Measurements from ENCODE around the gene COG3. TPM values are rescaled to one million over a fixed set of nuclear protein-coding genes. Genes with fewer than 3 reads are reported as not detected.

Gene COG3
- total RNA-seq, 1 experiment from 2014 or later, result 17.6 TPM

DNA sequence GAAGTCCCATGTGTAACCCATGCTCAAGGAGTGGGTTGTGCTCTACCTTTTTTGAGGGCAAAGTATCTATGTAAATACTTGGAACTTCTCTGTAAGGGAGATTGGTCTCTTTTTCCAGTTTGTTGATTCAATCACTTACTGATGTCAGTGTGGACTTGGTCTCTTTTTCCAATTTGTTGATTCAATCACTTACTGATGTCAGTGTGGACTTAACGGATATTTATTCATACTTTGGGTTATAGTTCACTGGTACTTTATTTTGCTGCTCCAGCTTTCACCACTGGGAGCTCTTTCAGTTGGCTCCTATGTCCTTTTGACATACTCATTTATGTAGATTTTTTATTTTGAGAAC, 36.4 kb downstream of the COG3 start:
- ChIA-PET POLR2A (no interaction called here), RAD21 (ENCODE audit: low non-redundant PET in 1 of 2, low total read pairs in 2 of 2, uncharacterized antibody in 2 of 2, unreplicated experiment in 2 of 2) (no interaction called here), CTCF (interaction anchor here (1.7 kb wide), 1 partner anchor 9 kb away, joined by 3 read pairs; no protein-coding TSS in a partner anchor)
- DNase-seq (ENCODE audit: low read depth, low spot score) (no peak), ATAC-seq (no peak)
- TF ChIP-seq, protein P1, sequence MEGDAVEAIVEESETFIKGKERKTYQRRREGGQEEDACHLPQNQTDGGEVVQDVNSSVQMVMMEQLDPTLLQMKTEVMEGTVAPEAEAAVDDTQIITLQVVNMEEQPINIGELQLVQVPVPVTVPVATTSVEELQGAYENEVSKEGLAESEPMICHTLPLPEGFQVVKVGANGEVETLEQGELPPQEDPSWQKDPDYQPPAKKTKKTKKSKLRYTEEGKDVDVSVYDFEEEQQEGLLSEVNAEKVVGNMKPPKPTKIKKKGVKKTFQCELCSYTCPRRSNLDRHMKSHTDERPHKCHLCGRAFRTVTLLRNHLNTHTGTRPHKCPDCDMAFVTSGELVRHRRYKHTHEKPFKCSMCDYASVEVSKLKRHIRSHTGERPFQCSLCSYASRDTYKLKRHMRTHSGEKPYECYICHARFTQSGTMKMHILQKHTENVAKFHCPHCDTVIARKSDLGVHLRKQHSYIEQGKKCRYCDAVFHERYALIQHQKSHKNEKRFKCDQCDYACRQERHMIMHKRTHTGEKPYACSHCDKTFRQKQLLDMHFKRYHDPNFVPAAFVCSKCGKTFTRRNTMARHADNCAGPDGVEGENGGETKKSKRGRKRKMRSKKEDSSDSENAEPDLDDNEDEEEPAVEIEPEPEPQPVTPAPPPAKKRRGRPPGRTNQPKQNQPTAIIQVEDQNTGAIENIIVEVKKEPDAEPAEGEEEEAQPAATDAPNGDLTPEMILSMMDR (IDR thresholded peaks at IDR 0.05 in 2 of 3, conservative IDR thresholded peaks at IDR 0.05 in 1 of 3; ENCODE audit: borderline replicate concordance in 1 of 3, insufficient read depth in 1 of 3, low read depth in 2 of 3, low read length in 2 of 3), result no peak
- TF ChIP-seq EZH2phosphoT487 (IDR thresholded peaks at IDR 0.05; ENCODE audit: borderline replicate concordance), result no peak
- TF ChIP-seq, protein P2, sequence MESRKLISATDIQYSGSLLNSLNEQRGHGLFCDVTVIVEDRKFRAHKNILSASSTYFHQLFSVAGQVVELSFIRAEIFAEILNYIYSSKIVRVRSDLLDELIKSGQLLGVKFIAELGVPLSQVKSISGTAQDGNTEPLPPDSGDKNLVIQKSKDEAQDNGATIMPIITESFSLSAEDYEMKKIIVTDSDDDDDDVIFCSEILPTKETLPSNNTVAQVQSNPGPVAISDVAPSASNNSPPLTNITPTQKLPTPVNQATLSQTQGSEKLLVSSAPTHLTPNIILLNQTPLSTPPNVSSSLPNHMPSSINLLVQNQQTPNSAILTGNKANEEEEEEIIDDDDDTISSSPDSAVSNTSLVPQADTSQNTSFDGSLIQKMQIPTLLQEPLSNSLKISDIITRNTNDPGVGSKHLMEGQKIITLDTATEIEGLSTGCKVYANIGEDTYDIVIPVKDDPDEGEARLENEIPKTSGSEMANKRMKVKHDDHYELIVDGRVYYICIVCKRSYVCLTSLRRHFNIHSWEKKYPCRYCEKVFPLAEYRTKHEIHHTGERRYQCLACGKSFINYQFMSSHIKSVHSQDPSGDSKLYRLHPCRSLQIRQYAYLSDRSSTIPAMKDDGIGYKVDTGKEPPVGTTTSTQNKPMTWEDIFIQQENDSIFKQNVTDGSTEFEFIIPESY (IDR thresholded peaks at IDR 0.05; ENCODE audit: extremely low read depth, insufficient replicate concordance, low read length), result no peak
- TF ChIP-seq JUND (IDR thresholded peaks at IDR 0.05), result no peak
- TF ChIP-seq ELF1 (IDR thresholded peaks at IDR 0.05; ENCODE audit: borderline replicate concordance, low read depth), result no peak
- TF ChIP-seq, protein P3, sequence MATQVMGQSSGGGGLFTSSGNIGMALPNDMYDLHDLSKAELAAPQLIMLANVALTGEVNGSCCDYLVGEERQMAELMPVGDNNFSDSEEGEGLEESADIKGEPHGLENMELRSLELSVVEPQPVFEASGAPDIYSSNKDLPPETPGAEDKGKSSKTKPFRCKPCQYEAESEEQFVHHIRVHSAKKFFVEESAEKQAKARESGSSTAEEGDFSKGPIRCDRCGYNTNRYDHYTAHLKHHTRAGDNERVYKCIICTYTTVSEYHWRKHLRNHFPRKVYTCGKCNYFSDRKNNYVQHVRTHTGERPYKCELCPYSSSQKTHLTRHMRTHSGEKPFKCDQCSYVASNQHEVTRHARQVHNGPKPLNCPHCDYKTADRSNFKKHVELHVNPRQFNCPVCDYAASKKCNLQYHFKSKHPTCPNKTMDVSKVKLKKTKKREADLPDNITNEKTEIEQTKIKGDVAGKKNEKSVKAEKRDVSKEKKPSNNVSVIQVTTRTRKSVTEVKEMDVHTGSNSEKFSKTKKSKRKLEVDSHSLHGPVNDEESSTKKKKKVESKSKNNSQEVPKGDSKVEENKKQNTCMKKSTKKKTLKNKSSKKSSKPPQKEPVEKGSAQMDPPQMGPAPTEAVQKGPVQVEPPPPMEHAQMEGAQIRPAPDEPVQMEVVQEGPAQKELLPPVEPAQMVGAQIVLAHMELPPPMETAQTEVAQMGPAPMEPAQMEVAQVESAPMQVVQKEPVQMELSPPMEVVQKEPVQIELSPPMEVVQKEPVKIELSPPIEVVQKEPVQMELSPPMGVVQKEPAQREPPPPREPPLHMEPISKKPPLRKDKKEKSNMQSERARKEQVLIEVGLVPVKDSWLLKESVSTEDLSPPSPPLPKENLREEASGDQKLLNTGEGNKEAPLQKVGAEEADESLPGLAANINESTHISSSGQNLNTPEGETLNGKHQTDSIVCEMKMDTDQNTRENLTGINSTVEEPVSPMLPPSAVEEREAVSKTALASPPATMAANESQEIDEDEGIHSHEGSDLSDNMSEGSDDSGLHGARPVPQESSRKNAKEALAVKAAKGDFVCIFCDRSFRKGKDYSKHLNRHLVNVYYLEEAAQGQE (IDR thresholded peaks at IDR 0.05; ENCODE audit: low read depth), result no peak
- TF ChIP-seq ZNF274 (IDR thresholded peaks at IDR 0.05; ENCODE audit: low read depth, low read length), result no peak
- no peak for TF ChIP-seq RAD21 (IDR thresholded peaks at IDR 0.05; ENCODE audit: low read depth)
- TF ChIP-seq CEBPB (IDR thresholded peaks at IDR 0.05; ENCODE audit: low read depth), result no peak
- TF ChIP-seq SRF (IDR thresholded peaks at IDR 0.05; ENCODE audit: low read depth), result no peak
- no peak for TF ChIP-seq EZH2 (IDR thresholded peaks at IDR 0.05)
- H3K36me3 ChIP-seq (ENCODE audit: control insufficient read depth in 1 of 2, insufficient read depth in 2 of 2, low read length in 2 of 2), result peaks cover 15 to 23% of the 10 kb centered on the region in 2 experiments; a peak in 3 of 4 replicates
- H3K9ac ChIP-seq (ENCODE audit: low read length), result no peak overlapping the region
- peak overlapping the region; percentile 5 for H3K4me2 ChIP-seq (ENCODE audit: low read length)
- intact Hi-C loops (cut with micrococcal nuclease), result no loop called here
- H3K79me2 ChIP-seq (ENCODE audit: insufficient read depth, low read length), result no peaks in the 10 kb centered on the region
- no TSS peak for BruUV-seq (replicated peaks)
- no peaks in the 10 kb centered on the region for H3K9me3 ChIP-seq (ENCODE audit: control insufficient read depth in 1 of 2, insufficient read depth in 1 of 2, low read depth in 1 of 2, low read length in 2 of 2)
- H3K9me2 ChIP-seq (ENCODE audit: insufficient read depth), result no peaks in the 10 kb centered on the region
- H3K4me3 ChIP-seq (replicated peaks in 1 of 2; ENCODE audit: low read depth in 1 of 2, low read length in 2 of 2), result no peak overlapping the region
- no peaks in the 10 kb centered on the region for H3K27me3 ChIP-seq (ENCODE audit: insufficient read depth, low read length)
- H3K27ac ChIP-seq (ENCODE audit: low read depth, low read length), result peak overlapping the region; percentile 6; the same call in 1 of the 2 replicates
- no peaks in the 10 kb centered on the region for H4K20me1 ChIP-seq (ENCODE audit: insufficient read depth)
- peaks cover 11 to 12% of the 10 kb centered on the region in 2 experiments for H3K4me1 ChIP-seq (ENCODE audit: control insufficient read depth in 1 of 2, insufficient read depth in 2 of 2, low read length in 2 of 2)
- no peak overlapping the region for H2AFZ ChIP-seq (ENCODE audit: low read depth, low read length, poor library complexity, severe bottlenecking)
